HG02759 (cell line): Measurements from ENCODE around the gene RPS6KA3.

Experiments
- ATAC-seq: cut with Tn5 transposase; IDR thresholded peaks from one replicate; pipeline ENCODE4 v1.9.1; 2021; ENCODE audit warnings: mild to moderate bottlenecking, moderate library complexity; ENCODE audit not compliant: unreplicated experiment

The RPS6KA3 gene

DNA sequence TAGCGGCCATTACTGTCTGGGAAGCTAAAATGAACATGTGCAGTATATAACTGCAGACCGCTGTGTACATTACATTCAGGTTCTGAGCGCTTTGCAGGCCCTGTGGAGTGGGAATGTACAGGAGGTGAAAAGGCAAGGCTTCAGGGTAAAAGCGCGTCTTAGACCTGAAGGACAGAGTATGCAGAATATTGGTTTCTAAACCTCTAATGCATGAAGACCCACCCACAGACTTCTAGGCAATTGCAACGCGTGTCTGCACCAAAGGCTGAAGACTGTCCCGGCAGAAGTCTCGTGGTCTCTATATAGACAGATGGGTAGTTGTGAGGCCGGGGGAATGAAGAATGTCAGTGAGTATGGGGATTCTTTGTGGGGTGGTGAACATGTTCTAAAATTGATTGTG is 155.4 kb downstream of the RPS6KA3 start:
- ATAC-seq = no peak

DNA sequence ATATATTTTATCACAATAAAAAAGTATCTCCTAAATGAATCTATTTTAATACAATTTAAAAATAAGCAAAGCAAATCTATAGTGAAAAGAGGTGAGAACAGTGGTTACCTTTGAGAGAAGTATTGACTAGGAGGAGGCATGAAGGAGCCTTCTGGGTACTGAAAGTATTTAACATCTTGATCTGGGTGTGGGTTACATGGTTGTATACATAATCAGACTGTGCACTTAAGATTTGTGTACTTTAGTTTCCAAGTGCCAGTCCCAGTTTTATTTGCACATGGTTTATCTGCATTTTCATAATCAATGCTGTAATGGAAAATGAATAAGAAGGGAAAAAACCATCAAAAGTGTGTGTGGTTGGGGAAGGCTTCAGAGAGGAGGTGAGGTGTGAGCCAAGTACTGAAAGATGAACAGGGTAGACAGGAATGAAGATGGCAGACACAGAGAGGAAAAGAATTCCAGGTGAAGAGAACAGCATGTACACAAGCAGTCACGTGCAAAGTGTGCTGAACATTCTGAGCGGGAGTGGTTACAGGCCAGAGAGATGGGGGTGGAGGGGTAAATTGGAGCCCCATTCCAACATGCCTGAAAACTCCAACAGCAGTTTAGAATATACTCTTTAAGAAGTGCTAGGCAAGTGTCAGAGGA is 164.7 kb downstream of the RPS6KA3 start:
- no peak for ATAC-seq
